Measurements from ENCODE around the gene TFAM.
A peak's percentile ranks its signal among the peaks of the same experiment; 100 is the strongest.

Gene TFAM

GRCh38 chr10:58384999-58385783 lies at the start of gene TFAM:
TFAM (plus strand) TSS chr10:58385410; CDS start chr10:58385548, 138 bp downstream.
- DNase-seq, result peak; percentile 2

- DNase-seq, result no peak
These were observed 49.0 kb upstream of the TFAM start for GRCh38 chr10:58336242-58336641.

GRCh38 chr10:58341422-58341821 lies 43.8 kb upstream of the TFAM start:
- DNase-seq, result no peak

GRCh38 chr10:58341947-58342346 lies 43.3 kb upstream of the TFAM start:
- DNase-seq, result no peak

- DNase-seq, result no peak
These were observed 37.2 kb upstream of the TFAM start for GRCh38 chr10:58347967-58348366.

- DNase-seq, result no peak
These were observed 36.6 kb upstream of the TFAM start for GRCh38 chr10:58348571-58349033.

GRCh38 chr10:58350023-58350422 lies 35.2 kb upstream of the TFAM start:
- DNase-seq, result no peak

- no peak for DNase-seq
These were observed 34.4 kb upstream of the TFAM start for GRCh38 chr10:58350619-58351323.

- no peak for DNase-seq
These were observed 33.3 kb upstream of the TFAM start for GRCh38 chr10:58351616-58352578.

- DNase-seq, result no peak
These were observed 32.1 kb upstream of the TFAM start for GRCh38 chr10:58352956-58353610.

- no peak for DNase-seq
These were observed 28.5 kb upstream of the TFAM start for GRCh38 chr10:58356756-58357155.

GRCh38 chr10:58358314-58358933 lies 26.8 kb upstream of the TFAM start:
- DNase-seq, result no peak

- no peak for DNase-seq
These were observed 26.3 kb upstream of the TFAM start for GRCh38 chr10:58358947-58359346.

GRCh38 chr10:58359541-58359940 lies 25.7 kb upstream of the TFAM start:
- no peak for DNase-seq

GRCh38 chr10:58360412-58361004 lies 24.7 kb upstream of the TFAM start:
- DNase-seq, result no peak

- no peak for DNase-seq
These were observed 23.9 kb upstream of the TFAM start for GRCh38 chr10:58361353-58361752.

GRCh38 chr10:58362027-58362789 lies 23.0 kb upstream of the TFAM start:
- DNase-seq, result no peak

GRCh38 chr10:58367069-58367468 lies 18.1 kb upstream of the TFAM start:
- DNase-seq, result no peak

GRCh38 chr10:58371473-58371872 lies 13.7 kb upstream of the TFAM start:
- DNase-seq, result no peak

GRCh38 chr10:58372607-58373441 lies 12.4 kb upstream of the TFAM start:
- DNase-seq, result no peak
